Left lung (tissue), 10 donors: ENCODE data around the gene DNAJB2. TPM values are rescaled to one million over a fixed set of nuclear protein-coding genes. Genes with fewer than 3 reads are reported as not detected.
"Not testable (repeated sequence)": the region's sequence is repeated elsewhere in the genome, so short reads cannot be mapped to it uniquely, and the experiment has no call there.

Experiments used
- ATAC-seq: fragments of 200-7000 bp; cut with Tn5 transposase; one replicate; pipeline ENCODE4 v1.9.1; 2020; ENCODE audit warnings: moderate library complexity
- DNase-seq, 4 donors: peaks; one replicate each; pipeline ENCODE4 v3.0.0-alpha.2; 2013 to 2020
- H3K27ac ChIP-seq, 2 donors: fragments of 200-600 bp; sonication (generic) in 1 of 2; one replicate each; pipeline versions ENCODE4 v1.5.0 to v1.8.0; 2020 to 2021
- H3K27me3 ChIP-seq, 2 donors: fragments of 200-600 bp; sonication (generic) in 1 of 2; one replicate each; pipeline versions ENCODE4 v1.5.0 to v1.8.0; 2020 to 2021
- H3K36me3 ChIP-seq, 2 donors: fragments of 200-600 bp; sonication (generic) in 1 of 2; one replicate each; pipeline versions ENCODE4 v1.5.0 to v1.8.0; 2020 to 2021
- H3K4me1 ChIP-seq, 2 donors: fragments of 200-600 bp; one replicate each; pipeline ENCODE4 v1.8.0; 2021
- H3K4me3 ChIP-seq, 2 donors: fragments of 200-600 bp; sonication (generic) in 1 of 2; one replicate each; pipeline versions ENCODE4 v1.5.0 to v1.8.0; 2020 to 2021; ENCODE audit warnings: mild to moderate bottlenecking in 1 of 2
- H3K9me3 ChIP-seq, 2 donors: fragments of 200-600 bp; sonication (generic) in 1 of 2; one replicate each; pipeline versions ENCODE4 v1.5.0 to v1.8.0; 2020 to 2021
- CTCF ChIP-seq, 2 donors: fragments of 200-600 bp; sonication (generic) in 1 of 2; IDR thresholded peaks; one replicate each; pipeline versions ENCODE4 v1.5.0 to v1.8.0; 2021; ENCODE audit warnings: antibody characterized with exemption in 2 of 2
- intact Hi-C, 2 donors: fragments of 100-400 bp; cut with DNase I; formaldehyde crosslinking; loops; one replicate each; pipeline versions ENCODE4 v1.11.2 to v1.14.2; 2022
- polyA plus RNA-seq, 6 donors: library from polyadenylated mRNA; unstranded; fragments of 120-200 nt; gene quantifications; one replicate each; pipeline ENCODE4 v1.2.1, GENCODE V29; 2013; ENCODE audit not compliant: insufficient read length in 6 of 6
- total RNA-seq, 2 donors: library from RNA; stranded (reverse); fragmentation: NEBNext Ultra II Directional; extraction: Animal tissue kit (Norgen Biotek cat#: 25700); gene quantifications; one replicate each; pipeline ENCODE4 v1.2.1, GENCODE V29; 2021
- donor health status: DM: no; HTN: yes; CAD: no.
- donor health status: DM: no; HTN: no; CAD: no.

The DNAJB2 gene
- total and polyA plus RNA-seq, 8 donors: 54.2 to 97.4 (median 63.7) TPM

- no peak for ATAC-seq
- H3K4me1 ChIP-seq: no peaks in the 10 kb centered on the region
- no peak for TF ChIP-seq CTCF (IDR thresholded peaks at IDR 0.05)
- no peaks in the 10 kb centered on the region for H3K27me3 ChIP-seq
- H3K4me3 ChIP-seq: no peak overlapping the region
- no peak overlapping the region for H3K27ac ChIP-seq
- no peak for DNase-seq
- intact Hi-C loops: no loop called here
- peaks cover 0 to 53% of the 10 kb centered on the region in 2 donors for H3K36me3 ChIP-seq
- H3K9me3 ChIP-seq: no peaks in the 10 kb centered on the region
These were observed 7.4 kb downstream of the DNAJB2 start for GRCh38 chr2:219286436-219287115.

GRCh38 chr2:219287116-219287440 is 7.9 kb downstream of the DNAJB2 start:
- ATAC-seq, H3K27ac ChIP-seq, intact Hi-C loops: not testable (repeated sequence)

GRCh38 chr2:219287580-219288265 is 8.6 kb downstream of the DNAJB2 start:
- no peak for DNase-seq
- ATAC-seq: no peak
- no peak overlapping the region for H3K27ac ChIP-seq
- H3K36me3 ChIP-seq: peaks cover 0 to 41% of the 10 kb centered on the region in 2 donors
- no peak for TF ChIP-seq CTCF (IDR thresholded peaks at IDR 0.05)
- H3K9me3 ChIP-seq: no peaks in the 10 kb centered on the region
- no peaks in the 10 kb centered on the region for H3K27me3 ChIP-seq
- intact Hi-C loops: no loop called here
- H3K4me3 ChIP-seq: no peak overlapping the region
- no peaks in the 10 kb centered on the region for H3K4me1 ChIP-seq

More at GRCh38 chr2:219287116-219287440, 7.9 kb downstream of the DNAJB2 start:
- H3K36me3 ChIP-seq: peaks cover 0 to 48% of the 10 kb centered on the region in 2 donors
- H3K9me3 ChIP-seq, H3K27me3 ChIP-seq, H3K4me3 ChIP-seq, DNase-seq, H3K4me1 ChIP-seq: not testable (repeated sequence)

GRCh38 chr2:219289195-219289536 is 10.0 kb downstream of the DNAJB2 start:
- Histone ChIP-seq H3K9me3 (no peaks in the 10 kb centered on the region), H3K4me1 (peaks cover 0 to 3% of the 10 kb centered on the region in 2 donors), H3K27me3 (peaks cover 0 to 4% of the 10 kb centered on the region in 2 donors), H3K27ac (peak overlapping the region in 1 of 2 donors; percentile 44), H3K36me3 (peaks cover 0 to 27% of the 10 kb centered on the region in 2 donors), H3K4me3 (no peak overlapping the region)
- no peak for TF ChIP-seq CTCF (IDR thresholded peaks at IDR 0.05)
- ATAC-seq (no peak), DNase-seq (no peak)
- intact Hi-C loops: no loop called here

- Histone ChIP-seq H3K9me3 (no peaks in the 10 kb centered on the region), H3K27ac (peak overlapping the region in 1 of 2 donors; percentile 44), H3K27me3 (peaks cover 0 to 5% of the 10 kb centered on the region in 2 donors), H3K4me1 (peaks cover 0 to 7% of the 10 kb centered on the region in 2 donors), H3K36me3 (peaks cover 0 to 21% of the 10 kb centered on the region in 2 donors), H3K4me3 (no peak overlapping the region)
- intact Hi-C loops: loop anchor here in 1 of 2 donors (10.0 kb wide), 1 partner anchor 125 kb away; the partner anchor contains the start of gene NHEJ1
- ATAC-seq (peak; percentile 54), DNase-seq (peak in 3 of 4 donors; percentile 39 to 82 (median 46))
- no peak for TF ChIP-seq CTCF (IDR thresholded peaks at IDR 0.05)
These were observed 10.6 kb downstream of the DNAJB2 start for GRCh38 chr2:219289537-219290361.
